ENCODE results near the gene ZDHHC11.
"Not testable (repeated sequence)": the region's sequence is repeated elsewhere in the genome, so short reads cannot be mapped to it uniquely, and the experiment has no call there.

ZDHHC11 gene

GRCh38 chr5:843926-844325, 6.9 kb downstream of the ZDHHC11 start:
- not testable (repeated sequence) for H3K4me2 ChIP-seq (ENCODE audit: low read length); H3K4me3 ChIP-seq (ENCODE audit: low read length); H3K79me2 ChIP-seq (ENCODE audit: control insufficient read depth, low read length); H3K36me3 ChIP-seq (ENCODE audit: control insufficient read depth, low read length); H4K20me1 ChIP-seq (ENCODE audit: control insufficient read depth, insufficient read depth, low read depth, low read length); H3K27me3 ChIP-seq (ENCODE audit: control insufficient read depth, low read length); H3K27ac ChIP-seq (ENCODE audit: low read depth, low read length); H3K4me1 ChIP-seq (ENCODE audit: control insufficient read depth, low read length); H3K9me2 ChIP-seq (replicated peaks; ENCODE audit: control insufficient read depth, low read length); H3F3A ChIP-seq (ENCODE audit: control insufficient read depth, insufficient read depth); H3K9me3 ChIP-seq (ENCODE audit: control insufficient read depth, insufficient read depth, low read length)

DNA sequence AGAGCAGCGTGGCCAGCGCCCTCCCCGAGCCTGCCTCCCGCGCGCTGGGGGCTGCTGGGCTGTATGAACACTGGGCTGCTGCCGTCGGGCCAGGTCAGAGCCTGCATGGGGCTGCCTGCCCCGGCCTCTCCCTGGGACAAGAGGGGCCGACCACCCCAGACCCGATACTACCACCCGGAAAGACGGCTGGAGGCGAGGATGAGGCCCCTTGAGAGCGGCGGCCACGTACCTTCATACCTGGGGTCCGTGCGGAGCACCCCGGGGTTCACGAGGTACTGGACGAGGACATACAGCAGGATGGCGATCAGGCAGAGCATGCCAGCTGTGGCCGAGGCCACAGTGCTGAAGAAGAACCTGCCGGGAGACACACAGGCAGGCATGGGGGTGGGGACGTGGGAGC, 7.4 kb downstream of the ZDHHC11 start:
- not testable (repeated sequence) for H3F3A ChIP-seq (ENCODE audit: control insufficient read depth, insufficient read depth); H4K20me1 ChIP-seq (ENCODE audit: control insufficient read depth, insufficient read depth, low read depth, low read length); H3K4me3 ChIP-seq (ENCODE audit: low read length); H3K9me3 ChIP-seq (ENCODE audit: control insufficient read depth, insufficient read depth, low read length); H3K4me2 ChIP-seq (ENCODE audit: low read length); H3K27me3 ChIP-seq (ENCODE audit: control insufficient read depth, low read length); H3K27ac ChIP-seq (ENCODE audit: low read depth, low read length); H3K9me2 ChIP-seq (replicated peaks; ENCODE audit: control insufficient read depth, low read length); H3K4me1 ChIP-seq (ENCODE audit: control insufficient read depth, low read length); H3K36me3 ChIP-seq (ENCODE audit: control insufficient read depth, low read length); H3K79me2 ChIP-seq (ENCODE audit: control insufficient read depth, low read length)

GRCh38 chr5:842402-843221, 8.2 kb downstream of the ZDHHC11 start:
- H3F3A ChIP-seq (ENCODE audit: control insufficient read depth, insufficient read depth); H3K79me2 ChIP-seq (ENCODE audit: control insufficient read depth, low read length); H3K4me2 ChIP-seq (ENCODE audit: low read length); H3K4me1 ChIP-seq (ENCODE audit: control insufficient read depth, low read length); H3K27ac ChIP-seq (ENCODE audit: low read depth, low read length); H3K9me3 ChIP-seq (ENCODE audit: control insufficient read depth, insufficient read depth, low read length); H3K9me2 ChIP-seq (replicated peaks; ENCODE audit: control insufficient read depth, low read length); H4K20me1 ChIP-seq (ENCODE audit: control insufficient read depth, insufficient read depth, low read depth, low read length); H3K4me3 ChIP-seq (ENCODE audit: low read length); H3K36me3 ChIP-seq (ENCODE audit: control insufficient read depth, low read length); H3K27me3 ChIP-seq (ENCODE audit: control insufficient read depth, low read length): not testable (repeated sequence)

GRCh38 chr5:841531-842401, 9.0 kb downstream of the ZDHHC11 start:
- H3K27ac ChIP-seq (ENCODE audit: low read depth, low read length); H3K79me2 ChIP-seq (ENCODE audit: control insufficient read depth, low read length); H4K20me1 ChIP-seq (ENCODE audit: control insufficient read depth, insufficient read depth, low read depth, low read length); H3K27me3 ChIP-seq (ENCODE audit: control insufficient read depth, low read length); H3K4me3 ChIP-seq (ENCODE audit: low read length); H3K4me1 ChIP-seq (ENCODE audit: control insufficient read depth, low read length); H3K4me2 ChIP-seq (ENCODE audit: low read length); H3K9me2 ChIP-seq (replicated peaks; ENCODE audit: control insufficient read depth, low read length); H3K9me3 ChIP-seq (ENCODE audit: control insufficient read depth, insufficient read depth, low read length); H3K36me3 ChIP-seq (ENCODE audit: control insufficient read depth, low read length); H3F3A ChIP-seq (ENCODE audit: control insufficient read depth, insufficient read depth): not testable (repeated sequence)

GRCh38 chr5:840974-841435, 9.8 kb downstream of the ZDHHC11 start:
- H3K36me3 ChIP-seq (ENCODE audit: control insufficient read depth, low read length); H3K79me2 ChIP-seq (ENCODE audit: control insufficient read depth, low read length); H3F3A ChIP-seq (ENCODE audit: control insufficient read depth, insufficient read depth); H3K4me3 ChIP-seq (ENCODE audit: low read length); H3K27ac ChIP-seq (ENCODE audit: low read depth, low read length); H3K9me2 ChIP-seq (replicated peaks; ENCODE audit: control insufficient read depth, low read length); H3K4me1 ChIP-seq (ENCODE audit: control insufficient read depth, low read length); H3K9me3 ChIP-seq (ENCODE audit: control insufficient read depth, insufficient read depth, low read length); H4K20me1 ChIP-seq (ENCODE audit: control insufficient read depth, insufficient read depth, low read depth, low read length); H3K27me3 ChIP-seq (ENCODE audit: control insufficient read depth, low read length); H3K4me2 ChIP-seq (ENCODE audit: low read length): not testable (repeated sequence)

GRCh38 chr5:840118-840973, 10.4 kb downstream of the ZDHHC11 start:
- not testable (repeated sequence) for H3K27ac ChIP-seq (ENCODE audit: low read depth, low read length); H3K9me2 ChIP-seq (replicated peaks; ENCODE audit: control insufficient read depth, low read length); H3K36me3 ChIP-seq (ENCODE audit: control insufficient read depth, low read length); H3K27me3 ChIP-seq (ENCODE audit: control insufficient read depth, low read length); H3F3A ChIP-seq (ENCODE audit: control insufficient read depth, insufficient read depth); H3K4me2 ChIP-seq (ENCODE audit: low read length); H3K9me3 ChIP-seq (ENCODE audit: control insufficient read depth, insufficient read depth, low read length); H3K79me2 ChIP-seq (ENCODE audit: control insufficient read depth, low read length); H4K20me1 ChIP-seq (ENCODE audit: control insufficient read depth, insufficient read depth, low read depth, low read length); H3K4me3 ChIP-seq (ENCODE audit: low read length)
- peaks cover 15% of the 10 kb centered on the region for H3K4me1 ChIP-seq (ENCODE audit: control insufficient read depth, low read length)

- H3K9me3 ChIP-seq (ENCODE audit: control insufficient read depth, insufficient read depth, low read length); H3K4me2 ChIP-seq (ENCODE audit: low read length): not testable (repeated sequence)
Measured at GRCh38 chr5:838431-838851, 12.3 kb downstream of the ZDHHC11 start.

More at GRCh38 chr5:838431-838851, 12.3 kb downstream of the ZDHHC11 start:
- not testable (repeated sequence) for H3K36me3 ChIP-seq (ENCODE audit: control insufficient read depth, low read length); H3K4me3 ChIP-seq (ENCODE audit: low read length); H3K27ac ChIP-seq (ENCODE audit: low read depth, low read length); H3K79me2 ChIP-seq (ENCODE audit: control insufficient read depth, low read length); H4K20me1 ChIP-seq (ENCODE audit: control insufficient read depth, insufficient read depth, low read depth, low read length); H3F3A ChIP-seq (ENCODE audit: control insufficient read depth, insufficient read depth); H3K9me2 ChIP-seq (replicated peaks; ENCODE audit: control insufficient read depth, low read length); H3K27me3 ChIP-seq (ENCODE audit: control insufficient read depth, low read length)
- peaks cover 15% of the 10 kb centered on the region for H3K4me1 ChIP-seq (ENCODE audit: control insufficient read depth, low read length)

Data from DOHH2 (cell line).